HG03139 (cell line): ENCODE data around the gene P2RY2.
"Not testable (repeated sequence)": the region's sequence is repeated elsewhere in the genome, so short reads cannot be mapped to it uniquely, and the experiment has no call there.

Experiments used
- ATAC-seq: cut with Tn5 transposase; IDR thresholded peaks from one replicate; pipeline ENCODE4 v1.9.1; 2021; ENCODE audit not compliant: unreplicated experiment

The P2RY2 gene

GRCh38 chr11:73265278-73265810, 47.3 kb downstream of the P2RY2 start:
- no peak for ATAC-seq

DNA sequence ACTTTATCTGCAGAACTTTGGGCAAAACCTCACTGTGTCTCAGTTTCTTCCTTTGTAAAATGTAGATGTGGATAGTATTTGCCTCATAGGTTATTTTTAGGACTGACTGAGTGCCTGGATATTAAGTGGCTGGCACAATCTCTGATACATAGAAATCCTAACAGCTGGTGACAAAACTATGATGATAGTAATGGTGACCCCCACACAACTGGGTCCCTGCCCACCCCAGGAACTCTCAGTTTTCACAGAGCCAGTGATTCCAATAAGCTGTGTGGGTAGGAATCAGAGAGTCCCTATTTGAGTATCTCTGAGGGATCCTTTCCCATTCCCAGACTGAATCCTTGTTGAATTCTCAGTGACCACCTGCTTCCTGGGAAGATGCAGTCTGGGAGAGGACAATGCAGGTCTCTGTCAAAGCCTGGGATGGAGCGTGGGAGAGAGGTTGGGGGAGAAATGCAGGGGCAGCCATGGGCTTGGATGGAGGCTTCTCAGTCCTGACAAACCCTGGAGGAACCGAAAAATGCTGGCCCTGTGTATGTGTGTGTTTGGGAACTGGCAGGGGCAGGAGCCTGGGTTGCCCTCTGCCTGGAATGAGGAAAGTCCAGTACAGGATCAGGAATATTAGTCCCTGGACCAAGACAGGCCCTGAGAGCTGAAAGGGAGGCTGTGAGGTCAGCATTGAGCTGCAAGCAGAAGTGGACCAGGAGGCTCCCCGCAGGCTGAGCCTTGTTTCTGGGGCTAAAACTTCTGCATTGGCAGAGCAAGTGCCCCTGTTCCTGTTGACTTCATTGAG, 48.0 kb downstream of the P2RY2 start:
- ATAC-seq = no peak

DNA sequence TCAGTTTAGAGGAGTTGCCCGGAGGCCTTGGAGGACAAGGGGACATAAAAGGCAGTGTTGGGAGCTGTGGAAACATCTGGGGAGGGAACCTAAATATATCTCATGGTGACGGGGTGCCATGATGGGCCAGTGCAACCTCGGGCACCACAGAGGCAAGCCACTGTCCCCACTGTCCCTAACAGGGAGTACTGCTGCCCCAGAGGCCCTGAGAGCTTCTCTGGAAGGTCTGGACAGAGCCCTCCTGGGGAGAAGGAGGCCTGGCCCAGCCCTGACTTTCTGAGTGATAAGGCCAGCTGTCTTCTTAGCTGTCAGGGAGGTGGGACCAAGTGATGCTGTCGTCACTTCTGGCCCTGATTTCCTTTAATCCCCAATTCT, 48.6 kb downstream of the P2RY2 start:
- ATAC-seq = no peak

DNA sequence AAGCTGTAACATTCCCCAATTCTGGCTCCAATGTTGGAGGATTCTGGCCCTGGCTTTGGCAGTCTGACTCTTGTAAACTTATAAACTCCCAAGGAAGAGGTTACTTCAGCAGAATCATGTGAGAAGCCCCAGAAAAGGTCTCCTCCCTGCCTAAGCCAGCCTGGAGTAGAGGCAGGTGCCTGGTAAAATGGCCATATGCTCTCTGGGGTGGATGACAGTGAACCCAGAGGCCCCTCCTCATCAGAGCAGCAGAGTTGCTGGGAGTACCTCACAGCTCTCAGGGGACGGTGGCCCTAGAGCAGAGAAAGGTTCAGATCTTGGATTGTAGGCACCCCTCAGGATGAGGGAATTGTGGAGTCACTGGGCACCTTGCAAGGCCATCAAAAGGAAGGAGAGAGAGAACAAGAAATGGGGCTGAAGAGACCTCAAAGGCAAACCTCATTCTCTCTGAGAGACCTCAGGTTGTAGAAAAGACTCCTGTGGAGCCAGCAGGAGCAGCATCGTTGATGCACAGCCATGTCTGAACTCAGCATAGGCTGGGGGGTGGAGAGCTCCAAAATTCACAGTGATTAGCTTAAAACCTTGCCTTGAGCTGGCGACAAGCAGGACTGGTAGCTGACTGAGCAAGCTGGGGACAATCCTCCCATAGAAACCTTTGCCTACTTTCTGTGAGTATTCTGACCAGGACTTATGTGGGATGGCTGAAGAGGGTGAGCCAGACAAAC, 49.2 kb downstream of the P2RY2 start:
- no peak for ATAC-seq

DNA sequence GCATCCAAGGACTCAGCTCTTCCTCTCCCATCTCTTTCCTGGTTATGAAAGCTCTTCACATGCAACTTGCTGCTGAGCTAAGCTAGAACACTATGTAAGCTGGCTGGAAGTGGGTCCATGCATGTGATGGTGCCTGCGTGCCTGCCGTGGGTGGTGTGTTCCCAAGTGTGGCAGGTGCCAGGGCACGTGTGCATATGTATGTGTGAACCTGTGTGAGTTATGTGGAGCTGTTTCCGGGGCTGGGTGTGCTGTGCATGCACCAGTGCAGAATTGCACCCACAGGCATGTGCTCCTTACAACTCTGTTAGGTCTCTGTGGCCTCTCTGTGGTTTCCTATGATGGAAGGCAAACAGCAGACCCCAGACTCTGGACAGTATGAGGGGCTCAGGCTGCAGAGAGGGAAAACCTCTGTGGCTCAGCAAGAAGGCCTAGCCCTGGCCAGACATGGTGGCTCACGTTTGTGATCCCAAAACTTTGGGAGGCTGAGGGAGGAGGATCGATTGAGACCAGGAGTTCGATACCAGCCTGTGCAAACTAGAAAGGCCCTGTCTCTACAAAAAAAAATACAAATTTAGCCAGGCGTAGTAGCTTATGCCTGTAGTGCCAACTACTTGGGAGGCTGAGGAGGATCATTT, 49.9 kb downstream of the P2RY2 start:
- ATAC-seq = no peak

DNA sequence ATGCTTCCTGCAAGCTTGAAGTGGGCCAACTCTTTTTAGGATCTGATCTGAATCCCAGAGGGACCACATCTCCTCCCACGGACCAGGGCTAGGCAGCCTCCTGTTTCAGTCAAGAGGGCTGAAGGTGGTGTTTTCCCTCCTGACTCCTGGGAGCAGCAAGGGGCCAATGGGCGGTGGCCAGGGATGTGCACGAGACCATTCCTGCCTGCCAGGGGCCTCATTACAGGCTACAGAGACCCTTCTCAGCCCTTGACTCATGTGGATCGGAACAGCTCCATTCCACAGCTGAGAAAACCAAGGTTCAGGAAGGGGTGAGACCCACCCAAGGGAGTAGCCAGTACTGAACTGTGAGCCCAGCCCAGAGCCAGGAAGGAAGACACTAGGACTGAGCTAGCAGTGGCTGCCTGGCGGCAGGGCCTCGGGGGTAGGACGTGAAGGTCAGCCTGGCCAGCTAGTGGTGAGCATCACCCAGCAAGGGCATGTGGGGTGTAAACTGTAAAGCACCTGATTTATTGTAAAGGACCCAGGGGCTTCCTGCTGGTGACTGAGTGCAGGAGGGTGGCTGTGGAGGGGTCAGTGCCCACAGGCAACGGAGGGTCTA, 50.7 kb downstream of the P2RY2 start:
- no peak for ATAC-seq

GRCh38 chr11:73269459-73270015, 51.5 kb downstream of the P2RY2 start:
- no peak for ATAC-seq

GRCh38 chr11:73270016-73270854, 52.2 kb downstream of the P2RY2 start:
- ATAC-seq = no peak

DNA sequence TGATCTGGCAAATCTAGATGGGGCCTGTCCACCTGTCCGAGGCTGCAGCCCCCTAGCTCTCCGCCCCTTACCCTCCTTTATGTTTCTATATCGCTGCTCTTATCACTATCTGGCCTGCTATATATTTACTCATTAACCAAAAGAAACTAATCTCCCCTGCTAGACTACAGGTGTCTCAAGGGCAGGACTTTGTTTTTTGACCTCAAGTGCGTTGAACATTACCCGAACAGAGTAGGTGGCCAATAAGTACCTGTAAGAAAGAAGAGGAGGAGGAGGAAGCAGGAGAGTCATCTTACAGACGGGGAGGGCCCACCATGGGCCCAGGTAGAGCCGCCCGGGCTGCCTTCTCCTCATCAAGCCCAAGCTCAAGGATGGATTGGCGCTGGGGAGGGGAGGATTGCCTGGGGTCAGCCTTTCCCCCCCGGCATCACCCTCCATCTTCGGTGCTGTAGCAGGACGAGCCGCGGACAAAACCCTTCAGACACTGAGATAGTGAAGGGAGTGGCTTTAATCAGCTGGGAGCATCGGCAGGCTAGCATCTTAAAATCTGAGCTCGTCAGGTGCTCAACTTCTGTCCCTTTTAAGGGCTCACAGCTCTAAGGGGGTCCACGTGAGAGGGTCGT, 52.9 kb downstream of the P2RY2 start:
- ATAC-seq = no peak

DNA sequence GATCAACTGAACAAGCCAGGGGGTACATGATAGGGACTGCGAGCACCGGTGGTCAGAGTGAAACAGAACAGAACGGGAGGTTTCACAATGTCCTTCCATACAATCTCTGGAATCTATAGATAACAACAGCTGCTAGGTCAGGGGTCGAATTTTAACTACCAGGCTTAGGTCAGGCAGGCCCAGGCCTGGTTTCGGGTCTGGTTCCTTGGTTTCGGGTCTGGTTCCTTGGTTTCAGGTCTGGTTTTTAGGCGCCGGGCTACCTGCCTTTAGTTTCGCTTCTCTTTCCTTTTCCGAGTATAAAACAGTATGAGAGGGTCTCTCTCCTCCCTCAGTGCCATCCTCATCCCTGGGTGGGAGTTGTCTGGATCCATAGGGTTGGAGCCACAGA, 53.4 kb downstream of the P2RY2 start:
- ATAC-seq = not testable (repeated sequence)

GRCh38 chr11:73271936-73272679, 54.0 kb downstream of the P2RY2 start, which contains the start of gene P2RY6:
P2RY6 (plus strand) TSS chr11:73272338; CDS start chr11:73296519, 24,181 bp downstream.
- no peak for ATAC-seq

- ATAC-seq = no peak
Measured at GRCh38 chr11:73272680-73273038, 54.6 kb downstream of the P2RY2 start.

DNA sequence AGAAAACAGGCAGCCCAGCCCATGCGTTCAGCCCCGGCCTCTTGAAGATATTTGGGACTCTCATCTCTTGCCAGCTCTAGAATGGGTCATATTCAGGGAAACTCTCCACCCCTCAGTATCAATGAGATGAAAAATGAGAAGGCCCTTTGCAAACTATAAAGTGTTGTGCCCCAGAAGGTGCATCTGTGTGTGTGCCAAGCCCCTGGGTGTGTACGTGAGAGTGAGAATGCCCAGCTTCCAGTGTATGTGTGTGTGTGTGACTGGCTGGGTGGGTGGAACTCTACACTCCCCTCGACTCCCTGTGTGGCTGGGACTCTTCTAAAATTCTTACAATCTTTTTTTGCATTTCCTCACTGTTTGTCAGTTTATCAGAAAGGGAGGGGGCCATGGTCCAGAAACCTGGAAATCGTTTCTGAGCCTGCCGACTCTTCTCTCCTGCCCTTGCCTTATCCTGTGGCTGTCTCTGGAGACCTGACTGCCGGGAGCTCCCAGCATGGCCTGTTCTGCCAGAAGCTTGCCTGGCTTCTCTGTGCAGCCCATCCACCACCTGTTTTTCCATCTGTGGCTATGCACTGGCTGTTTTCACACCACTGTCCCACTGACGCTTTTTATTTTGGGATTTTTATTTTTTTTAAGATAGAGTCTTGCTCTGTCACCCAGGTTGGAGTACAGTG, 55.3 kb downstream of the P2RY2 start:
- no peak for ATAC-seq

- ATAC-seq = not testable (repeated sequence)
Measured at GRCh38 chr11:73274191-73274590, 56.1 kb downstream of the P2RY2 start.

DNA sequence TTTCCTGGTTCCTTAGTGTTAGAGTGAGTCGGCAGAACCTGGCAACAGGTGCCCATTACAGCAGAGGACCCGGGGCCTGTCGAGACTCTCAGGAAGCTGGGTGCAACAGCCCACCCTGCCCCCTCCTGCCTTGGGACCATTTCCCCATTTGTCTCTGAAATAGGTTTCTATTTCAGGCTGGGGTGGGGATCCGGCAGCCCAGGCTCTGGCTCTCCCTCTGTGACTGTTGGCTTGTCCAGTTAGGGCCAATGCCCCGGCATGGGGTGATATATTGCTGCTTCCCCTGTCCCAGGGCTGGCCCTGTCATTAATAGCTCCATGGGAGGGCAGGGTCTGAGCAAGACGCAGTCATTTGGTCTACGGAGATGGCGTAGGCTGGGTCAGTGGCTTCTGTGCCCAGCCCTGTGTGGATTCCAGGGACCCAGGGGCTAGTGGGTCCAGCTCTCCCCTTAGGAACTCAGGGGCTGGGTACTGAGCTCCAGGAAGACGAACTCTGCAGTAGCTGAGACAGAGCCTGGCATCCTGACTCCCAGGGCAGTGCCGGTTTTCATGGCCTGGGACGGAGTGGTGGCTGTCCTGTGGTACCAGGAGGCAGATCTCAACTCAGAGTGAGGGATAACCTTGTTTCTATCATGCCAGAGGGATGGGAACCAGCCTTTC, 56.8 kb downstream of the P2RY2 start:
- no peak for ATAC-seq

DNA sequence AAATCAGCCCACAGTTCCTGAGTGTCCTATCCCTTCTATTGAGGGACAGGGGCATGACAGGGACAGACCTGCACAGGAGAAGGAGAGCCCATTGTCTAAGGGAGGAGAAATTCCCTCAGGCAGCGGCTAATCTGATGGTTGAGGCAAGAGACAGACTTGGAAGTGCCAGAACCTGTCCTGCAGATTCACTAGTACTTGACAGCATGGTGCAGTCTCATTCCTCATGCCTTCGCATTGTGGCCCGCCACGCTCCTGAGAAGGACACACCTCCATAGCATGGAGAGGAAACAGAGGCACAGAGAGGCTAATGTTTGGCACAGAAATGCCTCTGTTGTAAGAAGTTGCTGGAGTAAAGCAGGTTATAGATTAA, 57.3 kb downstream of the P2RY2 start:
- no peak for ATAC-seq

- ATAC-seq = no peak
Measured at GRCh38 chr11:73277467-73277866, 59.4 kb downstream of the P2RY2 start.

DNA sequence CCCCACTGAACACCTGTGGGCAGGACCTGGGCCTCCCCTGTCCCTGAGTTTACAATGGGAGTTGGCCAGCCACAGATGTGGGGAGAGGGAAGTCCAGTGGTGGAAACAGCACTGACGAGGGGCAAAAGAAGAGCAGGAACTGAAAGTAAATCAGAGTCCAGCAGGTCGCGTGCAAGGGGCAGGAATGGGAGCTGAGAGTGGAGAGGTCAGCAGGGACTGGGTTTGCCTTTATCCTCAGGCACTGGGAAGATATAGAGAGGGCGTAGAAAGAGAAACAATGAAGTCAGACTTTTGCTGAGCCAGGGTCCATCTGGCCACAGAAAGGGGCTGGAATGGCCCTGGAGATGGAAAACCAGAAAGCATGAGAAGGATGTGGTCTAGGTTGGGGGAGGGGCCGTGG, 62.5 kb downstream of the P2RY2 start:
- no peak for ATAC-seq
